ENCODE data around the gene SNTA1.
"Not testable (repeated sequence)": the region's sequence is repeated elsewhere in the genome, so short reads cannot be mapped to it uniquely, and the experiment has no call there.

SNTA1 gene

DNA sequence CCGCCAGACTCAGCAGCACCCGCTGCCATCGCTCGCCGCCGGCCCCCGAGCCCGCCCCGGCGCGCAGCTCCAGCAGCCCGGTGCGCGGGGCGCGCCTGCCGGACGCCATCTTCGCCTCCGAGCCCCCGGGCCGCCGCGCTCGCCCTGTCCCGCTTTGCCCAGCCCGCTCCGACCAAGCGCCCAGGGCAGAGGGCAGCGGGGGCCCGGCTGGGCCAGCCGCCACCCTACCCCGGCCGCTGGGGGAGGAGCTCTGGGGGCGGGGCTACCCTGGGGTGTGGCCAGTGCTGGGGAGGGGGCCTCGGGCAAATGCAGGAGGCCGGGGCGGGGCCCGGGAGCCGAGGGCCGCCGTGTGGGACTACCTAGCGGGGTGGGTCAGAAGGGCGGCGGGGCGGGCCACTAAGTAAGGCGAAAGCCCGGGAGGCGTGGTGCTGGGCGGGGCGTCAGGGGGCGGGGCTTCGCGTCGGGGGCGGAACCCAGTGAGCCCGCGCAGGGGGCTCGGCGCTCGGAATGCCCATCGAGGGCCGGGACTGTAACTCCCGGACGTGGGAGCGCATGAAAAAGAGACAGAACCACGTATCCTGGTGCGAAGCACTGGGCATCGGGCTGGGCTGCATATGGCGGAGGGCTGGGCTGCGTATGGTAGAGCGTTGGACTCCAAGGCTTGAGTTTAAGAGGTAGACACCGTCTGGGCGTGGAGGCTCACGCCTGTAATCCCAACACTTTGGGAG is at the start of gene SNTA1:
Gene SNTA1 (minus strand): TSS at position 252 of the 728 bp plus-strand sequence. CDS start 143 bp downstream, at position 109.
- DNase-seq (ENCODE audit: low read depth, low spot score): peak; percentile 70

- no peak for DNase-seq (ENCODE audit: low read depth, low spot score)
These were observed 47.5 kb upstream of the SNTA1 start for GRCh38 chr20:33490934-33491656.

DNA sequence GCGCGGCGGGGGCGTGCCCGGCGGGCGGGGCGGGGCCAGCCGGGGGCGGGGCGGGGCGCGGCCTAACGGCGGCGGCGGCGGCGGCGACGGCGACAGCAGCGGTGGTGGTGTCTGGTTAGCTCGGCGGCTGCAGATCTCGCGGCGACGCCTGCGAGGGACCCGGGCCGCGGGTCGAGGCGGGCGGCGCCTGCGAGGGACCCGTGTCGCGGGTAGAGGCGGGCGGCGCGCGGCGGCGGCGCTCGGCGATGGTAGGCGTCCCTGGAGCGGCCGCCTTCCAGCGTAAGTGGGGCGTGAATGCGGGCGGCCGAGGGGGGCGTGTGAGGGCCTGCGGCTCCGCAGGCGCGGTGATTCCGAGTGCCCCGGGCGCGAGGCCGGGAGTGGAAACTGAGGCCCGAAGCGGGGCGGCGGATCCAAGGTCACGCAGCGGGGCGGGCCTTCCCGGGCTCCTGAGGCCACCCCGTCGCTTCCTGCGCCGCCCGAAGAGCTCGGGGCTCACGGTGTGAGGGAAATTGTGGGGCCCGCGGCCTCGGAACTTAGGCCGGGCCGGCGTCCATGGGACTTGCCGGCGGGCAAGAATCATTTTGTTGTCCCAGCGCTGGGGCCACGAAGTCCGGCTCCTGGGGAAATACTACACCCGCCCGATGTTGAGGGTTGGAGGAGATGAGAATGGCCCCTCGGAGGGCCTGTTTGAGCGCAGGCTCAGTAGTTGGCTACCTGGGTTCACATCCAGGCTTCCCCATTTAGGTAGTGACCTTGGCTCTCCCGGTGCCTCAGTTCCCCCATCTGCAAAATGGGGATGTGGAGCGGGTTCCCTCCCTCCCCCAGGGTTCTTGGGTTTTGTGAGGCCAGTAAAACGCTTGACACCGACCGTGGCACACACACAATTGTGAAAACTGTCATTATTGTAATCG is 46.7 kb upstream of the SNTA1 start, which contains the start of gene CBFA2T2:
Gene CBFA2T2 (plus strand): TSS at position 74 of the 911 bp plus-strand sequence. CDS start 172 bp downstream, at position 246.
- DNase-seq (ENCODE audit: low read depth, low spot score): no peak

GRCh38 chr20:33489495-33490022 is 46.0 kb upstream of the SNTA1 start:
- peak; percentile 98 for DNase-seq (ENCODE audit: low read depth, low spot score)

- not testable (repeated sequence) for DNase-seq (ENCODE audit: low read depth, low spot score)
These were observed 45.3 kb upstream of the SNTA1 start for GRCh38 chr20:33488661-33489494.

GRCh38 chr20:33488201-33488600 is 44.6 kb upstream of the SNTA1 start:
- no peak for DNase-seq (ENCODE audit: low read depth, low spot score)

- DNase-seq (ENCODE audit: low read depth, low spot score): not testable (repeated sequence)
These were observed 39.6 kb upstream of the SNTA1 start for GRCh38 chr20:33483186-33483585.

- DNase-seq (ENCODE audit: low read depth, low spot score): no peak
These were observed 39.0 kb upstream of the SNTA1 start for GRCh38 chr20:33482581-33482980.

DNA sequence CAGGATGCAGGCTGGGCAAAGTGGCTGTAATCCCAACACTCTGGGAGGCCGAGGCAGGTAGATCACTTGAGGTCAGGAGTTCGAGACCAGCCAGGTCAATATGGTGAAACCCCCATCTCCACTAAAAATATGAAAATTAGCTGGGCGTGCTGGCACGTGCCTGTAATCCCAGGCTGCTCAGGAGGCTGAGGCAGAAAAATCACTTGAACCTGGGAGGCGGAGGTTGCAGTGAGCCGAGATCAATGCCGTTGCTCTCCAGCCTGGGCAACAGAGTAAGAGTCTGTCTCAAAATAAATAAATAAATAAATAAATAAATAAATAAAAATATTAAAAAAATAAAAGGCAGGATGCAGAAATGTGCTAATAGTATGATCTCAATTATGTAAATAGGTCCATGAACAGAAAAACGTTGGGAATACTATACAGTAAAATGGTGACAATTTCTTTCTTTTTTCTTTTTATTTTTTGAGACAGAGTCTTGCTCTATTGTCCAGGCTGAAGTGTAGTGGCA is 37.9 kb upstream of the SNTA1 start:
- DNase-seq (ENCODE audit: low read depth, low spot score): no peak

GRCh38 chr20:33480048-33480447 is 36.5 kb upstream of the SNTA1 start:
- DNase-seq (ENCODE audit: low read depth, low spot score): no peak

DNA sequence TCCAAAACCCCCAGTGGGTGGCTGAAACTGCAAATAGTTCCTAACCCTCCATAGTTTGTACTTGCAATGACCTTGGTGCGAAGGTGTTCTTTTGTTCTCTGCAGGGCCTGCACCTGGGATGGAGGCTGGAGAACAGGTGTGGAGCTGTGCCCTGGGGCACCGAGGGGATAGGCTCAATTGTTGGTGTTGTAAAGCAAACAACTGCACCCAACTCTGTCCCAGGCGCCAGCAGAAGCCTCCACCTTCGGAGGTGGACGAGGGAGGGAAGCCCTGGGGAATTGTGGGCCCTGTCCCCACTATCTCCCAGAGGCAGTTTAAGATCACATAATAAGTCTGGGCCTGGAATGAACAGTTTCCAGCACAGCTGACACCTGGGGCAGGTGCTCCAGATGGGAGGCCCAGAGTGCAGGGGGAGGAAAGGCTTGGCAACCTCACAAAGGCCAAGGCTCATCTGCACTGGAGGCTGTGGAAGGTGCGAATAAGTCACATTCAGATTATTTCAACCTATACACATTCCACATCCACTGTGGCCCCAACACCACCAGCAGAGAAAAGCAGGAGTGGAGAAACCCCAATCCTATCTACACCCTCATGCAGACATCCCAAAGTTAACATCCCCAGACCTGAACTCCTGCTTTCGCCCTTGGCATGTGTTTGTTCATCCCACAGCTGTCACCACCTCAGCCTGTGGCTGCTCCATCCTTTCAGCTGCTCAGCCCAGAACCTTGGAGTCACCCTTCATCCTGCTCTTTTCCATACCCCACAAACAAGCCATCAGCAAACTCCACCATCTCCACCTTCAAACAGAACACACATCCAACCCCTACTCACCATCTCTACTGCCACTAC is 34.0 kb upstream of the SNTA1 start:
- DNase-seq (ENCODE audit: low read depth, low spot score): no peak

GRCh38 chr20:33475381-33476152 is 32.0 kb upstream of the SNTA1 start:
- DNase-seq (ENCODE audit: low read depth, low spot score): no peak

- no peak for DNase-seq (ENCODE audit: low read depth, low spot score)
These were observed 31.4 kb upstream of the SNTA1 start for GRCh38 chr20:33474963-33475362.

DNA sequence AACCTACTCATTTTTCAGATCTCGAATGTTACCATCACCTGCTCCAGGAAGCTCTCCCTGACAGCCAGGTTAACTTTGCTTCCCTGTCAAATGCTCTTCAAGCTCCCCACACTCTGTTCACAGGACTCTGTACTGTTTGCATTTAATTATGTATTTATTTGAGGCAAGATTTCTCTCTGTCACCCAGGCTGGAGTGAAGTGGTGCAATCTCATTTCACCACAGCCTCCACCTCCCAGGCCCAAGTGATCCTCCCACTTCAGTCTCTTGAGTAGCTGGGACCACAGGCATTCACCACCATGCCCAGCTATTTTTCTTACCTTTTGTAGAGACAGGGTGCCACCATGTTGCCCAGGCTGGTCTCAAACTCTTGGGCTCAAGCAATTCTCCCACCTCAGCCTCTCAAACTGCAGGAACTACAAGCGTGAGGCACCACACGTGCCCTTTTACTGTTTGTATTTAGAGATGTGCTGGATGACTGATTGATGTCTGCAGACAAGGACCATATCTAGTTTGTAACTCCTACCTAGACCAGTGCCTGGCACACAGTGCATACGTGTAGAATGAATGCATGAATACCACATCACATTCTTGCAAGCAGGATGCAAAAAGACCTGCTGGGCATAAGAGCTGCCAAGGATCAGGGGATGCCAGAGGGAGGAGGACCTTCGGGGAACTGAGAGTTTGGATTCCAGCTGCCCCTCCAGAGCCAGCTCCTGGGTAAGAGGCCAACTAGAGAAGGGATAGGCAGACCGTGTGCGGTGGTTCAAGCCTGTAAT is 30.7 kb upstream of the SNTA1 start:
- DNase-seq (ENCODE audit: low read depth, low spot score): no peak

DNA sequence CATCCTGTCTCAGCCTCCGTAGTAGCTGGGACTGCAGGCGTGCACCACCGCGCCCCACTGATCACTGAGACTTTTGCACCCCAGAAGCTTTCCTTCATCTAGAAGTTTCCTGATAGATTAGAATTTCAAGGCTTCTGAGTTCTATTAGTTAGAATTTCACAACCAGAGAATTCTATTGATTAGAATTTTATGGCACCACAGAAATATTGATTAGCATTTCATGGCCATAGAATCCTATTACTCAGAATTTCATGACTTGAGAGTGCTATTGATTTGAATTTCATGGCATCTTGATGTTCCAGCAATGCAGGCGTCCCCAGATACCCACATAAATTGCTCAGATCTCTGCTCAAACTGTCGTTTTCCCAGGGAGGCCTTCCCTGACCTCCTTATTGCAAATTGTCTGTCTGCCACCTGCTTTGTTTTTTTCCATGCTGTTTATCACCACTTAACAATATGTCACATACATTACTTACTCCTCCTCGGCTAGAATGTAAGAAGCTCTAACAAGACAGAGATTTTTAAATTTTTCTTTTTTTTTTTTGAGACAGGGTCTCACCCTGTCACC is 29.4 kb upstream of the SNTA1 start:
- DNase-seq (ENCODE audit: low read depth, low spot score): no peak

GRCh38 chr20:33470866-33471265 is 27.3 kb upstream of the SNTA1 start:
- no peak for DNase-seq (ENCODE audit: low read depth, low spot score)

DNA sequence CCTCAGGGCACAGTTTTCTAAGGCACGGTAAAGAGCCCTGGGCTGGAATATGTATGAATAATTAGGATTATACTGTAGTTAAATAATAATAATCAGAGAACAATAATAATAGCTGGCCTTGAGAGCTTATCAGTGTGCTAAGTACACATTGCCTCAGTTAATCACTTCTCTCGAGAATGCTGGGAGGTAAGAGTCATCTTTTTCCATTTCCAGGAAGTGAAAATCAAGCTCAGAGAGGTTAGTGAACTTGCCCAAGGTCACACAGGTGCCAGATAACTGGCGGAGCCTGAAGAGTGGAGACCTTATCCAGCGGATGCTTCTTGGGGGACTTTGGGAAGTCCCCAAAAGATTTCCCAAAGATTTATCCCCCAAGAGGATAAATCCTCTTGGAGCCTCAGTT is 26.9 kb upstream of the SNTA1 start:
- no peak for DNase-seq (ENCODE audit: low read depth, low spot score)

DNA sequence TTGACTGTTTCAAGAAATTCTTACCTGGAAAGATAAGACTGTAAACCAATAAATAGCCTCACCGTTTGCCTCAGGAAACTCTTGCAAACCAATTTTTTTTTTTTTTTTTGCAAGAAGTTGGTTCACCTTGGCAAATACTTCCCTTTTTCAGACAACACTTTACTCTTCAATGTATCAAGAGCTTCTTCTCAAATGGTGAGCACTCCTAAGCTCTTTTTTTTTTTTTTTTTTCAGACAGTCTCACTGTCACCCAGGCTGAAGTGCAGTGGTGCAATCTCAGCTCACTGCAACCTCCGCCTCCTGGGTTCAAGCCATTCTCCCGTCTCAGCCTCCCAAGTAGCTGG is 22.7 kb upstream of the SNTA1 start:
- DNase-seq (ENCODE audit: low read depth, low spot score): no peak

All from activated CD4-positive, CD25-positive, alpha-beta regulatory T cell treated with anti-CD3 and anti-CD28 coated beads, Interleukin-2, amount 50 U/mL, for 16 hours (primary cell).